ENCODE data around the gene ABCA13.

DNA sequence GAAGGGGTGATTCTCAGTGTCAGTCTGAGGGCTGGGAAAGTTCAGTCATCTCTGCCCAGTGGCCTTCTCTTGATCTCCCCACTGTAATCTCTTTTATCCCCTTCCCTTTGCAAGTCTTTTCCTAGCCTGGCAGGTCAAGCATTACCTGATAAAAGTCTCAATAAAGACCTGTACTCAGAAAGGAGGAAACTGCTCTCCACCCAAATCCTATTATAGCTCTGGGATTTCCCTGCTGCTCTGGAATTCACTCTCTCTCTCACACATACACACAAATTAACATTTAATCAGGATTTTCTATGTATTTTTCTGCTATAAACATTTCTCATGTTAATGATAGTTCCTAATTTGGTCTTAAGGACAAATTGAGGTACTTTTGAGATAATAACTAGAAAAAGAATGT is 46.5 kb downstream of the ABCA13 start:
- TF ChIP-seq, protein P1, sequence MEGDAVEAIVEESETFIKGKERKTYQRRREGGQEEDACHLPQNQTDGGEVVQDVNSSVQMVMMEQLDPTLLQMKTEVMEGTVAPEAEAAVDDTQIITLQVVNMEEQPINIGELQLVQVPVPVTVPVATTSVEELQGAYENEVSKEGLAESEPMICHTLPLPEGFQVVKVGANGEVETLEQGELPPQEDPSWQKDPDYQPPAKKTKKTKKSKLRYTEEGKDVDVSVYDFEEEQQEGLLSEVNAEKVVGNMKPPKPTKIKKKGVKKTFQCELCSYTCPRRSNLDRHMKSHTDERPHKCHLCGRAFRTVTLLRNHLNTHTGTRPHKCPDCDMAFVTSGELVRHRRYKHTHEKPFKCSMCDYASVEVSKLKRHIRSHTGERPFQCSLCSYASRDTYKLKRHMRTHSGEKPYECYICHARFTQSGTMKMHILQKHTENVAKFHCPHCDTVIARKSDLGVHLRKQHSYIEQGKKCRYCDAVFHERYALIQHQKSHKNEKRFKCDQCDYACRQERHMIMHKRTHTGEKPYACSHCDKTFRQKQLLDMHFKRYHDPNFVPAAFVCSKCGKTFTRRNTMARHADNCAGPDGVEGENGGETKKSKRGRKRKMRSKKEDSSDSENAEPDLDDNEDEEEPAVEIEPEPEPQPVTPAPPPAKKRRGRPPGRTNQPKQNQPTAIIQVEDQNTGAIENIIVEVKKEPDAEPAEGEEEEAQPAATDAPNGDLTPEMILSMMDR (IDR thresholded peaks at IDR 0.05; ENCODE audit: low read depth, low read length) = no peak
- no peak for TF ChIP-seq POLR2A (IDR thresholded peaks at IDR 0.05; ENCODE audit: extremely low read depth, insufficient read length)
- TF ChIP-seq, protein P2, sequence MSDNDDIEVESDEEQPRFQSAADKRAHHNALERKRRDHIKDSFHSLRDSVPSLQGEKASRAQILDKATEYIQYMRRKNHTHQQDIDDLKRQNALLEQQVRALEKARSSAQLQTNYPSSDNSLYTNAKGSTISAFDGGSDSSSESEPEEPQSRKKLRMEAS (IDR thresholded peaks at IDR 0.05; ENCODE audit: low read depth, low read length) = no peak

Data from NB4 (cell line).